Dendritic cell treated with granulocyte-macrophage colony-stimulating factor and Interleukin-4, amounts not matched to agents 40 ng/mL and 50 ng/mL, for 4 days (primary cell): ENCODE results near the gene ANKRD11.
"Not testable (repeated sequence)": the region's sequence is repeated elsewhere in the genome, so short reads cannot be mapped to it uniquely, and the experiment has no call there.

ENCODE experiments used
- H3K27ac Mint-ChIP-seq: one replicate; pipeline ENCODE4 v1.8.0; 2022; ENCODE audit warnings: mild to moderate bottlenecking, mixed read lengths
- H3K27me3 Mint-ChIP-seq: one replicate; pipeline ENCODE4 v1.8.0; 2022; ENCODE audit warnings: mild to moderate bottlenecking, mixed read lengths
- H3K36me3 Mint-ChIP-seq: one replicate; pipeline ENCODE4 v1.8.0; 2022; ENCODE audit warnings: low read depth, mixed read lengths
- H3K4me1 Mint-ChIP-seq: one replicate; pipeline ENCODE4 v1.8.0; 2022; ENCODE audit warnings: low read depth, mixed read lengths
- H3K4me3 Mint-ChIP-seq: one replicate; pipeline ENCODE4 v1.8.0; 2022; ENCODE audit warnings: mild to moderate bottlenecking, moderate library complexity, mixed read lengths
- H3K9me3 Mint-ChIP-seq: one replicate; pipeline ENCODE4 v1.8.0; 2022; ENCODE audit warnings: mixed read lengths
- intact Hi-C: fragments of 100-400 bp; cut with micrococcal nuclease; formaldehyde crosslinking; loops from one replicate; pipeline ENCODE4 v1.15.0; 2022

ANKRD11 gene

DNA sequence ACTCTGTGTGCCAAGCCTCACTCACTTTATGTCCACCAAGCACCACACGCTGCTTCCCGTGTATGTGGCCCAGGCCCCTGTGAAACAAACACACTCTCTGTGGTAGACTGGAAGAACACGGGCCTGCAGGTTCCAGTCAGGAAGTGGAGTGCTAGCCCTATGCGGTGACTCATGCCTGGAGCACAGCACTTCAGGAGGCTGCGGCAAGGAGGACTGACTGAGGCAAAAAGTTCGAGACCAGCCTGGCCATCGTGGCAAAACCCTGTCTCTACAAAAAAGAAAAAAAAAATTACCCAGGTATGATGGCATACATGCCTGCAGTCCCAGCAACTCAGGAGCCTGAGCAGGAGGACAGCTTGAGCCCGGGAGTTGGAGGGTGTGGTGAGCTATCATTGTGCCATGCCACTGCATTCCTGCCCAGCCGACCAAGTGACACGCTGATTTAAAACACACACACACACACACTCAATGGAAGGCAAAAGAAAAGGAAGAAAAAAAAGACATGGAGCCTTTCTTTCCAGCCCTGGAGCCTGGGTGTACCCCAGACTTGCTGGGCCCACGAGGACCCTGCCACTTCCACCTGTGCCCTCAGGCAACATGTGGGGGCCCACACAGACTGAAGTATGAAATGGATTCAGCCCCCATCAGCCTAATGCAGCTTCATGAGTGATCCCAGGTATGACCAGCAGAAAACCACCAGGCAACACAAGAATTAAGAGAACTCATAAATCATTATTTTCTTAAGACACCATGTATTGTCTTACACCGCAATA lies 126.6 kb downstream of the ANKRD11 start:
- no peaks in the 10 kb centered on the region for H3K9me3 Mint-ChIP-seq
- H3K4me3 Mint-ChIP-seq = no peak overlapping the region
- peak overlapping the region; percentile 28 for H3K27ac Mint-ChIP-seq
- intact Hi-C loops = no loop called here
- H3K4me1 Mint-ChIP-seq = peaks cover 89% of the 10 kb centered on the region
- no peaks in the 10 kb centered on the region for H3K27me3 Mint-ChIP-seq
- H3K36me3 Mint-ChIP-seq = peaks cover 38% of the 10 kb centered on the region

GRCh38 chr16:89362540-89363223 lies 127.7 kb downstream of the ANKRD11 start:
- H3K9me3 Mint-ChIP-seq, H3K4me3 Mint-ChIP-seq, intact Hi-C loops, H3K27me3 Mint-ChIP-seq: not testable (repeated sequence)
- peaks cover 88% of the 10 kb centered on the region for H3K4me1 Mint-ChIP-seq
- H3K27ac Mint-ChIP-seq = peak overlapping the region; percentile 68
- H3K36me3 Mint-ChIP-seq = peaks cover 34% of the 10 kb centered on the region

DNA sequence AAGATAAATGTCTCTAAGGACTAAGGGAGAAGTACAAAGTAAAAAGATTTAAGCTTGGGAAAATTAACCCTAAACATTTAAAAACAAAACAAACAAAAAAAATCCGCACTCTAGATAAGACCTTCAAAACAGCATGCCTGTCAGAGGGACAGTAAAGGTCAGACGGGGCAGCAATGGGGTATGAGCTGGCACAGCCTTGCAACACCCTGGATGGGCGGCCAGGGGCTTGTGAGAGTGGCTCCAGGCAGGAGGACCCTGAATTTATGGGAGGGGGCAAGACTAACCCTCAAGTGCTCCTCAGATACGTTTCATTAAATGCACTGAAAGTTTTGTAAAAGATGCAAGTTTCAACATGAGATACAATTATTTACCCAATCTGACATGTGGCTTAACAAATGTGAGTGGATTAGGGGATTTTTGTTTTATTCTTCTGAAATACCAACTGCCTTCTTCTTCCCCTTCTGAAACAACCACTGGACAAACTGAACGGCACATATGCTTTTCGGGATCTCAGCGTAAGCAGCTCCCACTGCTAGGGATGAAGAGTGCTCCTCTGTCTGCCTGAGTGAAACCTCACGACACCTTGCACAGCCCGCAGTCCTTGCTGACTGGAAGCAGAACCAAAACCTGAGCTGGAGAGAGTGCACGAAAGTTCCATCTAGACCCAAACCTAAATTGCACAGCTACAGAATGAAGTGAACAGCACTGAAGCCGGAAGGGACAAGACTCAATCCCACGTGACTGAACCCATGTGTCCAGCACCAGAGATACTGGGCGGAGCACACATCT lies 128.4 kb downstream of the ANKRD11 start:
- Mint-ChIP-seq H3K9me3 (no peaks in the 10 kb centered on the region), H3K27me3 (no peaks in the 10 kb centered on the region), H3K27ac (peak overlapping the region; percentile 68), H3K4me1 (peaks cover 88% of the 10 kb centered on the region), H3K36me3 (peaks cover 31% of the 10 kb centered on the region), H3K4me3 (peak overlapping the region; percentile 49)
- intact Hi-C loops = no loop called here

GRCh38 chr16:89360760-89361435 lies 129.5 kb downstream of the ANKRD11 start:
- intact Hi-C loops = no loop called here
- Mint-ChIP-seq H3K27ac (peak overlapping the region; percentile 68), H3K9me3 (no peaks in the 10 kb centered on the region), H3K36me3 (peaks cover 29% of the 10 kb centered on the region), H3K4me3 (no peak overlapping the region), H3K27me3 (no peaks in the 10 kb centered on the region), H3K4me1 (peaks cover 81% of the 10 kb centered on the region)

GRCh38 chr16:89359264-89360147 lies 130.9 kb downstream of the ANKRD11 start:
- intact Hi-C loops = no loop called here
- peaks cover 81% of the 10 kb centered on the region for H3K4me1 Mint-ChIP-seq
- H3K9me3 Mint-ChIP-seq = no peaks in the 10 kb centered on the region
- H3K36me3 Mint-ChIP-seq = peaks cover 41% of the 10 kb centered on the region
- no peaks in the 10 kb centered on the region for H3K27me3 Mint-ChIP-seq
- no peak overlapping the region for H3K4me3 Mint-ChIP-seq
- H3K27ac Mint-ChIP-seq = peak overlapping the region; percentile 30

GRCh38 chr16:89358030-89359005 lies 132.0 kb downstream of the ANKRD11 start:
- H3K4me1 Mint-ChIP-seq = peaks cover 81% of the 10 kb centered on the region
- H3K27ac Mint-ChIP-seq = peak overlapping the region; percentile 72
- no peaks in the 10 kb centered on the region for H3K27me3 Mint-ChIP-seq
- intact Hi-C loops = no loop called here
- no peaks in the 10 kb centered on the region for H3K9me3 Mint-ChIP-seq
- peaks cover 41% of the 10 kb centered on the region for H3K36me3 Mint-ChIP-seq
- H3K4me3 Mint-ChIP-seq = peak overlapping the region; percentile 26

DNA sequence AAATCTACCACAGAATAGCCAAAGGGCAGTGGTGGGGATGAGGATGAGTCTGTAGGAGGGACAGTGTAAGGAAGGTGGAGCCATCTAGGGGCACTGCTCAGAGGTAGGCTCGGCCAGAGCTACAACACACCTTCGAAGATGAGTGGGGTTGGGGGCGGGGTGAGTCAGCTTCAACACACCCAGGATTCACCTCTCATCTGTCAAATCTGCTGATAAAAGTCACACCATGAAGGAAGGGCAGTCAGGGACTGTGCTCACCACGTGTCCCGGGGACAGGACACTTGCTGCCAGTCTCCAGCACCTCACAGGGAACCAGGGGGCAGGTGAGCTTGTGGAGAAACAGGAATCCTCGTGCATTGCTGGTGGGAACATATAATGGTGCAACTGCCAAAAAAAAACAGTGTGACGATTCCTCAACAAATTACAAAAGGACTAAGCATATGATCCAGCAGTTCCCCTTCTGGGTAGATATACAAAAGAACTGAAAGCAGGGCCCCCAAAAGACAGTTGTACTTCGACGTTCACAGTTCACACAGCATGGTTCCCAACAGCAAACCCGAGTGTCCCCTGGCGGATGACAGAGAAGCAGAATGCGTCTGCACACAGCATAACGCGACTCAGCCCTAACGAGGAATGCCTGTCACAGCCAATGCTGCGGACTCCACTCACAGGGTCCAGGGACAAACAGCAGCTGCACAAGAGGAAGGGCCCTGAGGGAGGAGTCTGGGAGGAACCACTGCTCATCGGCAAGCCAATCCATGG lies 133.1 kb downstream of the ANKRD11 start:
- Mint-ChIP-seq H3K27ac (peak overlapping the region; percentile 72), H3K4me1 (peaks cover 90% of the 10 kb centered on the region), H3K4me3 (peak overlapping the region; percentile 51), H3K27me3 (no peaks in the 10 kb centered on the region), H3K9me3 (no peaks in the 10 kb centered on the region), H3K36me3 (peaks cover 47% of the 10 kb centered on the region)
- intact Hi-C loops = no loop called here

DNA sequence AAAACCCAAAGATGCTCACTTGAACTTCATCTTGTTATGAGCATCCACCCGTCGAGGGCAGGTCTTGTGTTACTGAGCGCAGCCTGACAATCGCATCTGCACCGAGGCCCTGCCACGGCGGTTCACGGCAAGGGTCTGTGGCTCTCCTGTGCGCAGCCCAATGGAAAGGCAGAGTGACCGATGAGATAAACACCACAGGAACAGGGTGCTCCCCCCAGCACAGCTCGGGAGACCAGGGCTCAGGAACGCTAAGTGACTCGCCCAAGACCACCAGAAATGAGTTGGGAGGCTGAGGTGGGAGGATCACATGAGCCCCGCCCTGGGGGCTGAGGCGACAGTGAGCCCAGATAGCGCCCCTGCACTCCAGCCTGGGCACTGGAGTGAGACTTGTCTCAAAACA lies 134.7 kb downstream of the ANKRD11 start:
- intact Hi-C loops = no loop called here
- peaks cover 56% of the 10 kb centered on the region for H3K36me3 Mint-ChIP-seq
- H3K27me3 Mint-ChIP-seq = no peaks in the 10 kb centered on the region
- H3K4me1 Mint-ChIP-seq = peaks cover 81% of the 10 kb centered on the region
- H3K27ac Mint-ChIP-seq = no peak overlapping the region
- no peaks in the 10 kb centered on the region for H3K9me3 Mint-ChIP-seq
- H3K4me3 Mint-ChIP-seq = no peak overlapping the region

DNA sequence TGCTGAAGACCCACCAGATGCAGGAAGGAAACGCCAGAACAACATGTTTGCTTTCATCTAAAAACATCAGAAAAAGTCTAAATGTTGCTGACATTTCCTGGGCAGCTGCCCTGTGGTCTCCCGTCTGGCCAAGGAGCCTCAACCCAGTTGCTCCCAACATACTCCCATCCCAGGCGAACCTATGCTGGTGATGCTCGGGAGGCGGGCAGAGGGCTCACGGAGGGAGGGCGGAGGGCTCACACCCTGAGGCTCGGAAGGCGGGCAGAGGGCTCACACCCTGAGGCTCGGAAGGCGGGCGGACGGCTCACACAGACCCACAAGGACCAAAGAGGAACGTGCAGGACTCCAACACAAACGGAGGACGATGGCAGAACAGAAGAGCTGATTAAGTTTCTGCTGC lies 135.4 kb downstream of the ANKRD11 start:
- Mint-ChIP-seq H3K36me3 (peaks cover 51% of the 10 kb centered on the region), H3K4me3 (no peak overlapping the region), H3K27me3 (no peaks in the 10 kb centered on the region), H3K4me1 (peaks cover 81% of the 10 kb centered on the region), H3K9me3 (no peaks in the 10 kb centered on the region), H3K27ac (no peak overlapping the region)
- intact Hi-C loops = no loop called here

GRCh38 chr16:89354325-89354724 lies 136.0 kb downstream of the ANKRD11 start:
- intact Hi-C loops = no loop called here
- H3K4me1 Mint-ChIP-seq = peaks cover 79% of the 10 kb centered on the region
- H3K27ac Mint-ChIP-seq = no peak overlapping the region
- peaks cover 44% of the 10 kb centered on the region for H3K36me3 Mint-ChIP-seq
- H3K9me3 Mint-ChIP-seq = no peaks in the 10 kb centered on the region
- no peaks in the 10 kb centered on the region for H3K27me3 Mint-ChIP-seq
- no peak overlapping the region for H3K4me3 Mint-ChIP-seq

DNA sequence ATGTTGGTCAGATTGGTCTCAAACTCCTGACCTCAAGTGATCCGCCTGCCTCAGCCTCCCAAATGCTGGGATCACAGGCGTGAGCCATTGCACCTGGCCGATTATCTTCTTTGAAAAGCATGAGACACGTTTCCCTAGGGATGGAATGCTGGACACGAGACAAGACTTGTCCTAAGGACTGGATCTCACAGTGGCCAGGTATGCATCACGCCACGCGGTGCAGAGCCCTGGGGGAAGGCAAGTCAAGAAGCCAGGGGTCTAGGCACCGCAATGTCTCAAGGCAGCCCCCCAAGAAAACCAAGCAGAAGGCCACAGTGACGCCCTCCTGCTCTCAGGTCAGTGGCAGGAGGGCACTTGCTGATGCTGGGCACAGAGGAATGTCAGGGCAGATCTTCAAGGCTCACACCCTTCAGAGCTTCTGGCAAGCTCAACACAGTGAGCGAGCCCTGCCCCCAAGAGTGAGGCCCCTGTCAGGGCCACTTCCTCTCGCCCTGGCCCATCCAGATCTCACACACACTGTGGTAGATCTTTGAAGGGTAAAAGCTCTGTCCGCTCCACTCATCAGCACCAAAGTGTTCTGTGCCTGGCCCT lies 138.2 kb downstream of the ANKRD11 start:
- peak overlapping the region; percentile 62 for H3K27ac Mint-ChIP-seq
- intact Hi-C loops = no loop called here
- H3K36me3 Mint-ChIP-seq = peaks cover 40% of the 10 kb centered on the region
- no peak overlapping the region for H3K4me3 Mint-ChIP-seq
- no peaks in the 10 kb centered on the region for H3K27me3 Mint-ChIP-seq
- no peaks in the 10 kb centered on the region for H3K9me3 Mint-ChIP-seq
- H3K4me1 Mint-ChIP-seq = peaks cover 69% of the 10 kb centered on the region
